ENCODE data around the gene CSRNP3.

The CSRNP3 gene

GRCh38 chr2:165456027-165456426 lies 13.5 kb upstream of the CSRNP3 start:
- TF ChIP-seq NFRKB (IDR thresholded peaks at IDR 0.05) (no peak), FOXM1 (IDR thresholded peaks at IDR 0.05; ENCODE audit: borderline replicate concordance) (no peak), ARNT (IDR thresholded peaks at IDR 0.05) (no peak), CTBP1 (IDR thresholded peaks at IDR 0.05; ENCODE audit: borderline replicate concordance) (no peak)
- no peak for DNase-seq (ENCODE audit: extremely low spot score)
- POLR2A ChIA-PET: no interaction called here
- CTCF ChIA-PET: no interaction called here

GRCh38 chr2:165462443-165462842 lies 7.1 kb upstream of the CSRNP3 start:
- TF ChIP-seq CTBP1 (IDR thresholded peaks at IDR 0.05; ENCODE audit: borderline replicate concordance) (peak; percentile 6; the same call in 1 of the 2 replicates), PKNOX1 (IDR thresholded peaks at IDR 0.05) (peak; percentile 46; the same call in 1 of the 2 replicates), L3MBTL2 (conservative IDR thresholded peaks at IDR 0.05) (no peak)
- POLR2A ChIA-PET: no interaction called here
- CTCF ChIA-PET: no interaction called here
- DNase-seq (ENCODE audit: extremely low spot score): peak; percentile 9

- TF ChIP-seq SUZ12 (IDR thresholded peaks at IDR 0.05): no peak
- TF ChIP-seq HDGF (IDR thresholded peaks at IDR 0.05; ENCODE audit: borderline replicate concordance): no peak
- no peak for TF ChIP-seq ZNF384 (IDR thresholded peaks at IDR 0.05)
- TF ChIP-seq BHLHE40 (IDR thresholded peaks at IDR 0.05; ENCODE audit: borderline replicate concordance): no peak
- TF ChIP-seq ELF4 (IDR thresholded peaks at IDR 0.05): no peak
- POLR2A ChIA-PET: no interaction called here
- DNase-seq (ENCODE audit: extremely low spot score): no peak
- CTCF ChIA-PET: no interaction called here
Observed at GRCh38 chr2:165466386-165466785, 3.1 kb upstream of the CSRNP3 start.

GRCh38 chr2:165467921-165468320 lies 1.6 kb upstream of the CSRNP3 start:
- no peak for DNase-seq (ENCODE audit: extremely low spot score)
- POLR2A ChIA-PET: no interaction called here
- no peak for TF ChIP-seq LEF1 (IDR thresholded peaks at IDR 0.05; ENCODE audit: borderline replicate concordance)
- CTCF ChIA-PET: no interaction called here

GRCh38 chr2:165470361-165470760 lies 863 bp downstream of the CSRNP3 start:
- TF ChIP-seq PKNOX1 (IDR thresholded peaks at IDR 0.05) (peak; percentile 21; the same call in 1 of the 2 replicates), HDGF (IDR thresholded peaks at IDR 0.05; ENCODE audit: borderline replicate concordance) (no peak), ZNF384 (IDR thresholded peaks at IDR 0.05) (peak; percentile 82)
- POLR2A ChIA-PET: interaction anchor here (0.9 to 1.4 kb wide), 2 partner anchors 21 to 68 kb away, joined by 4 to 5 read pairs; no protein-coding TSS in a partner anchor
- DNase-seq (ENCODE audit: extremely low spot score): no peak
- CTCF ChIA-PET: interaction anchor here (0.7 to 1.3 kb wide), 3 partner anchors 32 to 64 kb away, joined by 3 to 4 read pairs (median 3); no protein-coding TSS in a partner anchor

- POLR2A ChIA-PET: no interaction called here
- TF ChIP-seq NFRKB (IDR thresholded peaks at IDR 0.05) (no peak), FOXK2 (IDR thresholded peaks at IDR 0.05) (no peak), SUZ12 (IDR thresholded peaks at IDR 0.05) (no peak), ELF4 (IDR thresholded peaks at IDR 0.05) (no peak), ZNF384 (IDR thresholded peaks at IDR 0.05) (no peak), FOXM1 (IDR thresholded peaks at IDR 0.05; ENCODE audit: borderline replicate concordance) (no peak), TARDBP (IDR thresholded peaks at IDR 0.05) (no peak), CTBP1 (IDR thresholded peaks at IDR 0.05; ENCODE audit: borderline replicate concordance) (no peak), PKNOX1 (IDR thresholded peaks at IDR 0.05) (no peak), SP1 (IDR thresholded peaks at IDR 0.05) (no peak), FOXA1 (IDR thresholded peaks at IDR 0.05) (no peak), LEF1 (IDR thresholded peaks at IDR 0.05; ENCODE audit: borderline replicate concordance) (no peak), L3MBTL2 (conservative IDR thresholded peaks at IDR 0.05) (no peak), HDGF (IDR thresholded peaks at IDR 0.05; ENCODE audit: borderline replicate concordance) (no peak)
- DNase-seq (ENCODE audit: extremely low spot score): no peak
- CTCF ChIA-PET: no interaction called here
Observed at GRCh38 chr2:165471349-165471950, 2.0 kb downstream of the CSRNP3 start.

GRCh38 chr2:165472922-165473321 lies 3.4 kb downstream of the CSRNP3 start:
- POLR2A ChIA-PET: no interaction called here
- CTCF ChIA-PET: no interaction called here
- TF ChIP-seq TARDBP (IDR thresholded peaks at IDR 0.05): no peak
- TF ChIP-seq ELF4 (IDR thresholded peaks at IDR 0.05): no peak
- TF ChIP-seq SUZ12 (IDR thresholded peaks at IDR 0.05): no peak
- TF ChIP-seq ZNF384 (IDR thresholded peaks at IDR 0.05): no peak
- no peak for TF ChIP-seq FOXK2 (IDR thresholded peaks at IDR 0.05)
- no peak for TF ChIP-seq CTBP1 (IDR thresholded peaks at IDR 0.05; ENCODE audit: borderline replicate concordance)
- no peak for TF ChIP-seq NFRKB (IDR thresholded peaks at IDR 0.05)
- no peak for TF ChIP-seq FOXM1 (IDR thresholded peaks at IDR 0.05; ENCODE audit: borderline replicate concordance)
- no peak for TF ChIP-seq SP1 (IDR thresholded peaks at IDR 0.05)
- no peak for TF ChIP-seq ARNT (IDR thresholded peaks at IDR 0.05)
- no peak for TF ChIP-seq LEF1 (IDR thresholded peaks at IDR 0.05; ENCODE audit: borderline replicate concordance)
- TF ChIP-seq BHLHE40 (IDR thresholded peaks at IDR 0.05; ENCODE audit: borderline replicate concordance): no peak
- no peak for TF ChIP-seq HDGF (IDR thresholded peaks at IDR 0.05; ENCODE audit: borderline replicate concordance)
- TF ChIP-seq PKNOX1 (IDR thresholded peaks at IDR 0.05): no peak
- DNase-seq (ENCODE audit: extremely low spot score): no peak

Measured in HEK293T (cell line).